PC-3 (cell line): ENCODE data around the gene GLB1L.

Experiments
- EZH2 ChIP-seq: fragments of 300-600 bp; sonication (generic); IDR thresholded peaks from one replicate; pipeline ENCODE4 v1.6.1; 2017; ENCODE audit warnings: antibody characterized with exemption, mild to moderate bottlenecking, low read length; ENCODE audit not compliant: unreplicated experiment
- EZH2phosphoT487 ChIP-seq: fragments of 300-600 bp; sonication (generic); IDR thresholded peaks from 2 replicates; pipeline ENCODE4 v1.6.1; 2018; ENCODE audit warnings: mild to moderate bottlenecking, antibody characterized with exemption, low read length, borderline replicate concordance
- TF ChIP-seq, protein P1 (sequence below): fragments of 300-600 bp; sonication (generic); conservative IDR thresholded peaks from 2 replicates; pipeline ENCODE4 v1.5.1; 2017; ENCODE audit warnings: antibody characterized with exemption, low read depth, mild to moderate bottlenecking, low read length

DNA sequence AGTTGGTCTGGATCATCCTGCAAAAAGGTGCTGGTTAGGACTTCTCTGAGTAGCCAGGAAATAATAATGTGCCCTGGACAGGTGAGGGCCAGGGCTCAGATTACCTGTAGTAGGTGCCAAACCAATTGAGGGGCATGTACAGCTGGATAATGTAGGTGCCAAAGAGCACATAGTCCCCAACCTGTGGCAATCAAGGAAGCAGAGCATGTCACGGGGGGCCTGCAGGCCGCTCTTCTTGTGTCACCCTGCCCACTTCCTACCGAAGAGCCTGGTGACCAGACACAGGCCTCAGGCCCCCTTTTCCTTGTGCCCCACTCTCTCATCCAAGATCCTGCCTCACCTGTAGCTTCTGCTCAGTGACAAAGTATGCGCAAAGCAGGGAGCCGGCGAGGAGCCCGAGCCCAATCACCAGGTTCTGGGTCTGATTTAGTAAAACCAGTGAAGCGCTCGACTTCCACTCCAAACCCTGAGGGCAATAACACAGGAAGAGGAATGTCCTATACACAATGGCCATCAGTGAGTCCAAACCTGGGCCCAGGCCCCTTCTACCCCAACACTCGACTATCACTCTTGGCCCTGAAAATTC lies 31.7 kb downstream of the GLB1L start:
- TF ChIP-seq, protein P1, sequence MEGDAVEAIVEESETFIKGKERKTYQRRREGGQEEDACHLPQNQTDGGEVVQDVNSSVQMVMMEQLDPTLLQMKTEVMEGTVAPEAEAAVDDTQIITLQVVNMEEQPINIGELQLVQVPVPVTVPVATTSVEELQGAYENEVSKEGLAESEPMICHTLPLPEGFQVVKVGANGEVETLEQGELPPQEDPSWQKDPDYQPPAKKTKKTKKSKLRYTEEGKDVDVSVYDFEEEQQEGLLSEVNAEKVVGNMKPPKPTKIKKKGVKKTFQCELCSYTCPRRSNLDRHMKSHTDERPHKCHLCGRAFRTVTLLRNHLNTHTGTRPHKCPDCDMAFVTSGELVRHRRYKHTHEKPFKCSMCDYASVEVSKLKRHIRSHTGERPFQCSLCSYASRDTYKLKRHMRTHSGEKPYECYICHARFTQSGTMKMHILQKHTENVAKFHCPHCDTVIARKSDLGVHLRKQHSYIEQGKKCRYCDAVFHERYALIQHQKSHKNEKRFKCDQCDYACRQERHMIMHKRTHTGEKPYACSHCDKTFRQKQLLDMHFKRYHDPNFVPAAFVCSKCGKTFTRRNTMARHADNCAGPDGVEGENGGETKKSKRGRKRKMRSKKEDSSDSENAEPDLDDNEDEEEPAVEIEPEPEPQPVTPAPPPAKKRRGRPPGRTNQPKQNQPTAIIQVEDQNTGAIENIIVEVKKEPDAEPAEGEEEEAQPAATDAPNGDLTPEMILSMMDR = no peak
- TF ChIP-seq EZH2phosphoT487 (no peak), EZH2 (no peak)
